Stomach (tissue), 4 donors: Measurements from ENCODE around the gene KCNJ9.

Experiments
- CTCF ChIP-seq, 7 experiments: fragments of 450-650 bp in 4 of 7; fragments of 200-600 bp in 3 of 7; sonication (generic) in 3 of 7; IDR thresholded peaks; one replicate each; pipeline ENCODE4 v1.5.1; 2016 to 2019; ENCODE audit warnings: antibody characterized with exemption in 7 of 7, control low read depth in 2 of 7, mild to moderate bottlenecking in 1 of 7
- EP300 ChIP-seq: sonication (generic); formaldehyde crosslinking; IDR thresholded peaks from one replicate; pipeline ENCODE4 v1.6.1; 2017; ENCODE audit warnings: antibody characterized with exemption
- POLR2A ChIP-seq, 4 donors: fragments of 450-650 bp; IDR thresholded peaks; one replicate each; pipeline ENCODE4 v1.6.1; 2016; ENCODE audit warnings: antibody characterized with exemption in 4 of 4, control low read depth in 2 of 4, mild to moderate bottlenecking in 1 of 4, moderate library complexity in 1 of 4
- POLR2AphosphoS5 ChIP-seq, 3 donors: sonication (generic); formaldehyde crosslinking; IDR thresholded peaks; one replicate each; pipeline ENCODE4 v1.6.1; 2016; ENCODE audit warnings: antibody characterized with exemption in 3 of 3

GRCh38 chr1:160070243-160071163, 10.8 kb upstream of the KCNJ9 start:
- no peak for TF ChIP-seq CTCF (IDR thresholded peaks at IDR 0.05)
- no peak for TF ChIP-seq POLR2A (IDR thresholded peaks at IDR 0.05)
- TF ChIP-seq POLR2AphosphoS5 (IDR thresholded peaks at IDR 0.05), result no peak
- no peak for TF ChIP-seq EP300
